Parathyroid adenoma (tissue), 2 donors: Measurements from ENCODE around the gene EIF2S1.
"Not testable (repeated sequence)": the region's sequence is repeated elsewhere in the genome, so short reads cannot be mapped to it uniquely, and the experiment has no call there.

Experiments used
- H2AFZ ChIP-seq: fragments of 300-600 bp; sonication (generic); one replicate; pipeline ENCODE4 v1.7.0; 2017; ENCODE audit warnings: antibody characterized with exemption, mild to moderate bottlenecking
- H3K27ac ChIP-seq: fragments of 300-600 bp; sonication (generic); one replicate; pipeline ENCODE4 v1.7.0; 2017
- H3K27me3 ChIP-seq: fragments of 300-600 bp; sonication (generic); one replicate; pipeline ENCODE4 v1.7.0; 2017; ENCODE audit warnings: low read length; ENCODE audit not compliant: control insufficient read depth, insufficient read depth
- H3K36me3 ChIP-seq: fragments of 300-600 bp; sonication (generic); one replicate; pipeline ENCODE4 v1.7.0; 2017; ENCODE audit warnings: low read length; ENCODE audit not compliant: control insufficient read depth, insufficient read depth
- H3K4me1 ChIP-seq: fragments of 300-600 bp; sonication (generic); one replicate; pipeline ENCODE4 v1.7.0; 2017; ENCODE audit warnings: control low read depth
- H3K4me2 ChIP-seq: fragments of 300-600 bp; sonication (generic); one replicate; pipeline ENCODE4 v1.7.0; 2017; ENCODE audit warnings: low read length
- H3K4me3 ChIP-seq: fragments of 300-600 bp; sonication (generic); one replicate; pipeline ENCODE4 v1.7.0; 2017; ENCODE audit warnings: low read depth, low read length
- H3K79me2 ChIP-seq: fragments of 300-600 bp; sonication (generic); one replicate; pipeline ENCODE4 v1.7.0; 2017; ENCODE audit warnings: control low read depth
- H3K9ac ChIP-seq: fragments of 300-600 bp; sonication (generic); one replicate; pipeline ENCODE4 v1.7.0; 2017; ENCODE audit warnings: mild to moderate bottlenecking
- H3K9me3 ChIP-seq: fragments of 300-600 bp; sonication (generic); one replicate; pipeline ENCODE4 v1.7.0; 2017; ENCODE audit warnings: low read length; ENCODE audit not compliant: control insufficient read depth
- CTCF ChIP-seq: fragments of 300-600 bp; sonication (generic); IDR thresholded peaks from one replicate; pipeline ENCODE4 v1.7.0; 2017; ENCODE audit warnings: antibody characterized with exemption, mild to moderate bottlenecking
- donor health status: primary hyperparathyroidism.

EIF2S1 gene

DNA sequence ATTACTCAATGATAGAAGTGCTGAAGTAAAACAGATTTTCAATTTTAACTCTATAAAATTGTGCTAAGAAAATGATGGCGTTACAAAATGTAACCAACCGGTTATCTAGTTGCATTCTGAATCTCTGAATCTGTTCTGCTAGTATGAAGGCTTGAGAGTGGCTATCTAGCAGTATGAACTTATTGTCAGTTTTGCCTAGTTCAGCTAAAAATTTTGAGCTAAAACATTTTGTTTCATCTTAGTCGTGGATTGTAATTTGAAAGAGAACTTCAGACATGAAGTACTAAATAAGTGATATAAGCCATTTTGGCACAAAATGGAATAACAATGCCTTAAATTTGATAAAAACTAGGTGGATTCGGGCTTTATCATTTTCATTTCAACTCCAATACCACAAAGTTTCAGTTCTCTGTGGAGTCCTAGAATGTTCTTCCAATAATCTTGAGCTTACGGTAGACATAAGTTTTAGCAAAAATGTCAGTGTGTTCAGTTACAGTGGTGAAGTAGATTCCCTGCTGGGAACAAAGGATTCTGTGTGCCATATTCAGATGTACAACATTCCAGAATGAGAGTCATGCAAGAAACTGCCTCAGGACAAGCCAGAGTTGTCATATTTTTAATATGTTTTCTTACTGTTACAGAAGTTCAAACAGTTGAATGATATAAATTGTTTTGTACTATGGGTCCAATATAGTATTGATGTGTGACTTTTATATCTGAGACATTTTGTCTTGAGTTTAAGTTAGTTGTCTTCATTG lies 28.6 kb upstream of the EIF2S1 start:
- H3K79me2 ChIP-seq = no peaks in the 10 kb centered on the region
- TF ChIP-seq CTCF = no peak
- H3K27ac ChIP-seq = no peak overlapping the region
- no peaks in the 10 kb centered on the region for H3K27me3 ChIP-seq
- H3K9me3 ChIP-seq = no peaks in the 10 kb centered on the region
- H3K4me1 ChIP-seq = no peaks in the 10 kb centered on the region
- no peak overlapping the region for H3K4me2 ChIP-seq
- no peak overlapping the region for H2AFZ ChIP-seq
- no peaks in the 10 kb centered on the region for H3K36me3 ChIP-seq
- H3K9ac ChIP-seq = no peak overlapping the region
- H3K4me3 ChIP-seq = no peak overlapping the region

DNA sequence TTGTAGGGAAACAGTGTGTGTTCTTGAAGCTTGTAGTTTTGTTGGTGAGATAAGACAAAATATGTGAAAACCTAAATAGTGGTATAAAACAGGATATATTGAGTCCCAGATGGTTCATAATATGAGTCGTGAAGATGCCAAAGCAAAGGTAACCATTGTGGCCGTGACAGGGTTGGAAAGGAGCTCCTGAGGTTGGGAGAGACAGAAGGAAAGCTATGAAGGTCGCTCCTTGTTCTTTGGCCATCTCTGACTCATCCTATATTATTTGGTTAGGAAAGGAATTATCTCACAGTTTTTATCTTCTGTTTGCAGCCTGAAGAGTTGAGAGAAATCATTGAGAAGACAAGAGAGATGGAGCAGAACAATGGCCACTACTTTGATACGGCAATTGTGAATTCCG lies 27.7 kb upstream of the EIF2S1 start:
- no peak overlapping the region for H3K27ac ChIP-seq
- H3K36me3 ChIP-seq = no peaks in the 10 kb centered on the region
- no peak overlapping the region for H3K4me2 ChIP-seq
- no peak overlapping the region for H3K9ac ChIP-seq
- TF ChIP-seq CTCF = no peak
- H3K4me1 ChIP-seq = no peaks in the 10 kb centered on the region
- H3K9me3 ChIP-seq = no peaks in the 10 kb centered on the region
- no peak overlapping the region for H3K4me3 ChIP-seq
- H3K79me2 ChIP-seq = no peaks in the 10 kb centered on the region
- no peaks in the 10 kb centered on the region for H3K27me3 ChIP-seq
- no peak overlapping the region for H2AFZ ChIP-seq

DNA sequence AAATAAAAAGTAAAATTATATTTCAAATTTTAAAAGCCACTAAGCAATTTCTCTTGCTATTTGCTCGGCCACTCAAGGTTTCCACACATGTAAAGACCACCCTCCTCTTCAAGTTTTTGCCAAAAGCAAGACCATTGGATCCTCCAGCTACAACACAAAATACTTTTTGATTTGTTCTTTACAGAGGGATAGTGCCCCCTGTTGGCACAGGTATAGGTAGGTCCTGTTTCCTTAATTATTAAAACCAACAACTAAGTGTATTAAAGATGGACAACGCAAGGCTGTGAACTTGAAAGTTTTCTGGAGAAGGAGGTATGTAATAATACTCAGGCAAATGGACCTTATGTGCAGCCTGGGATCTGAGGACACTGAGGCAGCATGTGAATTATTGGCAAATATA lies 24.3 kb upstream of the EIF2S1 start:
- Histone ChIP-seq H3K36me3 (no peaks in the 10 kb centered on the region), H3K27me3 (no peaks in the 10 kb centered on the region), H2AFZ (no peak overlapping the region), H3K9ac (no peak overlapping the region), H3K4me3 (no peak overlapping the region), H3K4me1 (no peaks in the 10 kb centered on the region), H3K9me3 (no peaks in the 10 kb centered on the region), H3K4me2 (no peak overlapping the region), H3K27ac (no peak overlapping the region), H3K79me2 (no peaks in the 10 kb centered on the region)
- no peak for TF ChIP-seq CTCF

DNA sequence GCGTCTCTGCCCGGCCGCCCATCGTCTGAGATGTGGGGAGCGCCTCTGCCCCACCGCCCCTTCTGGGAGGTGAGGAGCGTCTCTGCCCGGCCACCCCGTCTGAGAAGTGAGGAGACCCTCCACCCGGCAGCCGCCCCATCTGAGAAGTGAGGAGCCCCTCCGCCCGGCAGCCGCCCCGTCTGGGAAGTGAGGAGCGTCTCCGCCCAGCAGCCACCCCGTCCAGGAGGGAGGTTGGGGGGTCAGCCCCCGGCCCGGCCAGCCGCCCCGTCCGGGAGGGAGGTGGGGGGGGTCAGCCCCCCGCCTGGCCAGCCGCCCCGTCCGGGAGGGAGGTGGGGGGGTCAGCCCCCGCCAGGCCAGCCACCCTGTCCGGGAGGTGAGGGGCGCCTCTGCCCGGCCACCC lies 18.9 kb upstream of the EIF2S1 start:
- not testable (repeated sequence) for H3K36me3 ChIP-seq, H3K79me2 ChIP-seq, H3K4me2 ChIP-seq, H3K27ac ChIP-seq, H3K9ac ChIP-seq, H3K27me3 ChIP-seq, H3K9me3 ChIP-seq, H3K4me3 ChIP-seq, H2AFZ ChIP-seq, H3K4me1 ChIP-seq

DNA sequence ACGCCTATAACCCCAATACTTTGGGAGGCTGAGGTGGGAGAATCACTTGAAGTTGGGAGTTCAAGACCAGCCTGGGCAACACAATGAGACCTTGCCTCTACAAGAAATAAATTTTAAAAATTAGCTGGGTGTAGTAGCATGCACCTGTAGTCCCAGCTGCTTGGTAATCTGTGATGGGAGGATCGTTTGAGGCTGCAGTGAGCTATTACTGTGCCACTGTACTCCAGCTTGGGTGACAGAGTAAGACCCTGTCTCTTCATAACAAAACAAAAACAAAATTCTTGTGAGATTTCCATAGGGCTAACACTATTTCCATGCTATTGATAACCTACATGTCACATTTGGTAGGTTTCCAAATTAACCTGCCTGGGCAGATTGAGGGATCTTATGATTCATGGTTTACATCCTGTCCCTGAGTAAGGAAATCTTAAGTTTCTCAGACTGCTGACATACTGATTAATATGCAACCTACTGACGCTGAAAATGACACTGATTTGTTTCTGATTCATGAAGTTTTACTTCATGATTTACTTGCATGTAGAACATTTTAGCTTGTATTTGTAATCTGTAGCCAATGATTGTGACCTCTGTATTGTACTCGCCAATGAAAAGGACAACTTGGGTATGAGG lies 16.4 kb upstream of the EIF2S1 start:
- H2AFZ ChIP-seq = no peak overlapping the region
- H3K9me3 ChIP-seq = no peaks in the 10 kb centered on the region
- no peak for TF ChIP-seq CTCF
- H3K4me1 ChIP-seq = no peaks in the 10 kb centered on the region
- H3K4me3 ChIP-seq = no peak overlapping the region
- H3K79me2 ChIP-seq = no peaks in the 10 kb centered on the region
- H3K36me3 ChIP-seq = no peaks in the 10 kb centered on the region
- no peak overlapping the region for H3K27ac ChIP-seq
- no peak overlapping the region for H3K9ac ChIP-seq
- H3K27me3 ChIP-seq = no peaks in the 10 kb centered on the region
- H3K4me2 ChIP-seq = no peak overlapping the region
